Aorta (tissue), 5 donors: ENCODE data around the gene FRMD4A. TPM values are rescaled to one million over a fixed set of nuclear protein-coding genes. Genes with fewer than 3 reads are reported as not detected.

Experiments used
- ATAC-seq: fragments of 200-7000 bp; cut with Tn5 transposase; one replicate; pipeline ENCODE4 v1.9.1; 2022; ENCODE audit warnings: moderate library complexity; ENCODE audit not compliant: low FRiP score
- DNase-seq, 2 donors: peaks; one replicate each; pipeline ENCODE4 v3.0.0-alpha.2; 2020
- H3K27ac ChIP-seq, 2 donors: one replicate each; pipeline ENCODE4 v1.5.1; 2013; ENCODE audit warnings: low read length in 2 of 2, mild to moderate bottlenecking in 2 of 2, moderate library complexity in 2 of 2, control low read depth in 1 of 2, inconsistent platforms in 1 of 2, low read depth in 1 of 2
- H3K27me3 ChIP-seq, 2 donors: one replicate each; pipeline ENCODE4 v1.6.1; 2013; ENCODE audit warnings: control low read depth in 1 of 2, low read length in 1 of 2, mild to moderate bottlenecking in 1 of 2, moderate library complexity in 1 of 2; ENCODE audit not compliant: insufficient read depth in 2 of 2, control insufficient read depth in 1 of 2
- H3K36me3 ChIP-seq, 2 donors: one replicate each; pipeline ENCODE4 v1.6.1; 2013; ENCODE audit warnings: control low read depth in 1 of 2, low read length in 1 of 2, mild to moderate bottlenecking in 1 of 2; ENCODE audit not compliant: insufficient read depth in 2 of 2, control insufficient read depth in 1 of 2
- H3K4me1 ChIP-seq, 2 donors: one replicate each; pipeline ENCODE4 v1.6.1; 2013; ENCODE audit warnings: low read length in 2 of 2, control low read depth in 1 of 2, mild to moderate bottlenecking in 1 of 2, moderate library complexity in 1 of 2; ENCODE audit not compliant: insufficient read depth in 2 of 2, control insufficient read depth in 1 of 2
- H3K4me3 ChIP-seq, 2 donors: one replicate each; pipeline ENCODE4 v1.5.1; 2013; ENCODE audit warnings: low read length in 2 of 2, control low read depth in 1 of 2, mild to moderate bottlenecking in 1 of 2
- H3K9me3 ChIP-seq: one replicate; pipeline ENCODE4 v1.6.1; 2013; ENCODE audit warnings: mild to moderate bottlenecking, low read length; ENCODE audit not compliant: control insufficient read depth
- WGBS, 2 donors: extraction: QIAGEN DNeasy Blood & Tissue Kit; methylation state at CpG; one replicate each; pipeline ENCODE4 v1.1.7; 2013; 5-methylcytosine and 5-hydroxymethylcytosine counted together
- intact Hi-C, 2 donors: fragments of 100-400 bp; cut with DNase I; formaldehyde crosslinking; loops; one replicate each; pipeline versions ENCODE4 v1.14.2 to v1.15.0; 2022
- polyA plus RNA-seq, 2 donors: library from polyadenylated mRNA; stranded (reverse); fragments of 200-250 nt; gene quantifications; one replicate each; pipeline ENCODE4 v1.2.3, GENCODE V29; 2013
- total RNA-seq, 2 donors: library from RNA; stranded (reverse); fragmentation: NEBNext Ultra II Directional; extraction: Animal tissue kit (Norgen Biotek cat#: 25700); gene quantifications; one replicate each; pipeline ENCODE4 v1.2.1, GENCODE V29; 2021
- donor health status: healthy with polysubstance abuse.
- donor health status: Bipolar disorder and iron deficiency.
- donor health status: DM: no; HTN: no; CAD: no.
- donor health status: DM: no; HTN: no; CAD: no.
- donor health status: DM: yes; HTN: yes; CAD: no.

Gene FRMD4A
- total and polyA plus RNA-seq, 4 donors = 11.4 to 65.6 (median 39.7) TPM

DNA sequence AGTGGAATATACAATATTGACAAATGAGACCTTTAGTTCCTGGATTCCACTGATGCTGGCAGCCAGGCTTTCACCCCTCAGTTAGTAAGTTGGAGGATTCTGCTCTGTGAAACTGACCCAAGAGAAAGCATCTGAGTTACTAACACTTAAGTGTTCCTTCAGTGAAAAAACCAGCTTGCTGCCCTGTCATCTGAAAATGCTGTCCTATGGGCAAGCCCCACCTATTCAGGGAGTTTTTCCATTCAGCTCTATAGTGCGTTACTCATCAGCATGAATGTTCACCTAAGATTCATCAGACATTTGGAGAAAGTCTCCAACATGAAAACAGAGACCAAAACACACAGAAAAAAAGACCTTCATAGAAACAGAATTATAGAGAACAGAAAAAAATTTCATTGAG lies 706.1 kb downstream of the FRMD4A start:
- Histone ChIP-seq H3K4me1 (no peaks in the 10 kb centered on the region), H3K4me3 (no peak overlapping the region), H3K27me3 (no peaks in the 10 kb centered on the region), H3K36me3 (peaks cover 0 to 4% of the 10 kb centered on the region in 2 donors), H3K9me3 (no peaks in the 10 kb centered on the region), H3K27ac (no peak overlapping the region)
- intact Hi-C loops = no loop called here
- WGBS, 2 donors = 97% methylated on average over 1 of the region's 1 CpG
- ATAC-seq = no peak
- DNase-seq = no peak

DNA sequence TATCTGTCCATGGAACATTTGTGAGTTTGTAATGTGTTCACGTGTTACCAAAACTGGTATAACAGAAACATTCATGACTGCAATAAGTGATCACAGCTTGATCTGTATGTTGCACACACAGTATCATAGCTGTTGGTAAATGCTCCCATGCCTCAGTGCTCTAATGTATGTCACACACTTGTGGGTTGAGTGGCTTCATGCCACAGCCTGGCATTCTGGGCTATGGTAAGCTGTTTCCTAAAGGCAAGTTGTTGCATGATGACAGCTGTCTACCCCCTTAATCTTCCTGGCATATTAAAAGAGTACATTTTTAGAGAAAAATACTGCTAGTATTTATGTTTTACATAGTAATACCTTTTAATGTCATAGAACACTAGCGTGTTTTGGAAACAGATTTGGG lies 708.8 kb downstream of the FRMD4A start:
- WGBS, 2 donors = 88 to 89% methylated on average over 2 of the region's 2 CpGs
- peaks cover 0 to 4% of the 10 kb centered on the region in 2 donors for H3K36me3 ChIP-seq
- intact Hi-C loops = no loop called here

DNA sequence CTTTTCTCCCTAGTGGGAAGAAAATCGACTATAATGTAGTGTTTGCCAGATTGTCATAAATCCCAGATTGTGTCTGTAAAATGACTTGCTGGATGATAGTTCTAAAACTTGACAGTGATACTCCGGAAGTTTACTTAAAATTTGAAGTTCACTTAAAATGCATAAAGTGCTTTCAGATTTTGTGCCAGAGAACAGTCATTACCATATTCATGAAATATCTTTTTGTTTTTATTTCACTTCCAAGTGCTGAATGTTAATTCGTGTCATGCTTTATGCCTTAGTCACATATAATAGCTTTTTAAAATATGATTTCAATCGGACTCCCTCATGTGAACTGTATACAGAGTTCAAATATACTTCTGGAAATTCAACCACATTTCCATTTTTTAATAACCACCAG lies 713.6 kb downstream of the FRMD4A start:
- WGBS, 2 donors = 64 to 67% methylated on average over 4 of the region's 4 CpGs
- Histone ChIP-seq H3K4me3 (no peak overlapping the region), H3K36me3 (peaks cover 0 to 6% of the 10 kb centered on the region in 2 donors), H3K27me3 (no peaks in the 10 kb centered on the region), H3K9me3 (no peaks in the 10 kb centered on the region), H3K4me1 (no peaks in the 10 kb centered on the region), H3K27ac (no peak overlapping the region)
- no peak for ATAC-seq
- intact Hi-C loops = no loop called here
- DNase-seq = no peak

More for the DNA sequence above, 708.8 kb downstream of the FRMD4A start:
- Histone ChIP-seq H3K4me1 (no peaks in the 10 kb centered on the region), H3K9me3 (no peaks in the 10 kb centered on the region), H3K27me3 (no peaks in the 10 kb centered on the region), H3K27ac (no peak overlapping the region), H3K4me3 (no peak overlapping the region)
- ATAC-seq (no peak), DNase-seq (no peak)

DNA sequence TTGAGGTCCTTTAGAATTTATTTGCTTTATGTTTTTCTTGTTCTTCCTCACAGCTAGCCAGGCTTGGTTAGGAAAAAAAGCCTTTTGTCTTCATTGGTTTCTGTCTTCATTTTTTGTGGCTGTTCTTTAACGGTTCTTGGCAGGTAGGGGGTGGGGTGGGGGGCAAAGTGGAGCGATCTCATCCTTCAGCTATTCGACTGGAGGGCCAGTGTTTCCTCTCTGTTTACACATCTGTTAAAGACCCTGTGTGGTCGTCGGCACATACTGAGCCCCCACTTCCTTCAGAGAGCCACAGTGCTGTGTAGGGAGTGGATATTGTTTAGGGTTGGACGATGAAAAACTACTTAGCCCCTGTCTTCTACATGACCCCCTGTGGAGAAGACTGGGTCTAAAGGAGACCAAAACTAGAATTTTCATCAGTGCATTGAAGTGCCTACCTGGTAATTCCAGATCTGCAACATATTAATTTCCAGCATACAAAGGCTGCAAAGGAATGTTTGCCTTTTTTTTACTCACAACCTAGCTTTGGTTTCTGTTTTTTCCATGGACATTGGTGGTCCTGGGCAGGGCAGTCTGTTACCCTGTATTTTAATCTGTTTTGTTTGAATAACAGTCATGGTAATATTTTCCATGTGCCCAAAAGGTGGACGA lies 714.9 kb downstream of the FRMD4A start:
- 56 to 59% methylated on average over 7 of the region's 7 CpGs for WGBS, 2 donors
- no peaks in the 10 kb centered on the region for H3K4me1 ChIP-seq
- DNase-seq (no peak), ATAC-seq (no peak)
- intact Hi-C loops = no loop called here
- no peaks in the 10 kb centered on the region for H3K27me3 ChIP-seq
- peaks cover 0 to 2% of the 10 kb centered on the region in 2 donors for H3K36me3 ChIP-seq
- H3K4me3 ChIP-seq = no peak overlapping the region
- H3K27ac ChIP-seq = no peak overlapping the region
- H3K9me3 ChIP-seq = no peaks in the 10 kb centered on the region

DNA sequence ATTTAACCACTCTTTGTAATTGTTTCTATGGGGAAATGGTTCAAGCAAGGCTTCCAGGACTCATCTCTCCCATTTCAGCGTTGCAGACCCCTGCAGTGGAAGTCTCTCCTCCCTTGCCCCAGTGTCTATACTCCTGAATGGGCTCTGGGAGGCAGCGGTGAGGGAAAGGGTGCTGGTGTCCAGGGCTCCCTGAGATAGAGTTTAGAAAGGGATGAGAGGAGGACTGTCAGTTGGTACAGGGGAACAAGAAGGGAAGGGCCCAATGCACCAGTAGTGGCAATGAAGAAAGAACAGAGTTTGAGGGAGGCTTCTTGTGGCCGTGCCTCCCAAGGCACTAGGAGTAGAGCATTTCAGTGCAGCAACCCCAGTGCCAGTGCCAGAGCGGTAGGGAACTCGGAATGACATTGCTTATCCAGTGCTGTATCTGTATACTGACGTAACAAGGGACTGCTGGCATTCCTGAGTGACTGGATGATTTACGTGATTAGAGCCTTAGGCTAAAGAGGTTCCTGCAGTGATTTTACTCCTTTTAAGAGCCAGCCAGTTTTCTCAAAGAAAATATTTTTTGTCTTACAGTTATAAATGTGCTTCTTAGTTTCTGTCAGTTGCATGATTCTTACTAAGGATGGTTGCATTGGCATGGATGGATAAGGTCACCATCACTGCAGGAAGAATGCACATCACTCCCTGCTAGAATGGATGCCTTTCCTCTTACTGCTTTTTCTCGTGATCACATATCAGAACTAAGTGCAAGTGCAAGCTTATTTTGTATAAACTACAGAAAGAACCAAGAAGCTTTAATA lies 716.0 kb downstream of the FRMD4A start:
- H3K27me3 ChIP-seq = no peaks in the 10 kb centered on the region
- ATAC-seq (peak; percentile 57), DNase-seq (no peak)
- H3K4me1 ChIP-seq = no peaks in the 10 kb centered on the region
- H3K27ac ChIP-seq = no peak overlapping the region
- intact Hi-C loops = no loop called here
- no peaks in the 10 kb centered on the region for H3K9me3 ChIP-seq
- 41 to 47% methylated on average over 8 of the region's 8 CpGs for WGBS, 2 donors
- no peak overlapping the region for H3K4me3 ChIP-seq
- peaks cover 0 to 2% of the 10 kb centered on the region in 2 donors for H3K36me3 ChIP-seq

DNA sequence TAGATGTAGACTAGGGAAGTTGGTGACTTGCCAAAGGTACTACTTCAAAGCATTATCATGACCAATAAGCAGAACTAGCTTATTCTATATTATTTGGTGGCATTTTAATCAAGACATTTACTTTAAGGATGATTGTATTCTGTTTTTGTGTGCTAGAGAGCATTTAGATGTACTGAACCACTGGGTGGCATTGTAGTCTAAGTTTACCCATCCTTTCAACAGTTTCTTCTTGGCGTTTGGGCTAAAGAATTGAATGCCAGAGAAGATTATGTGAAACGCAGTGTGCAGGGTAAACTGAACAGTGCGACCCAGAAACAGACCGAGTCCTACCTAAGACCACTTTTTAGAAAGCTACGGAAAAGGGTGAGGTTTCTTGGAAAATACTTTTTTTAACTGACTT lies 717.2 kb downstream of the FRMD4A start:
- ATAC-seq (peak; percentile 71), DNase-seq (no peak)
- no peaks in the 10 kb centered on the region for H3K9me3 ChIP-seq
- H3K36me3 ChIP-seq = peaks cover 0 to 2% of the 10 kb centered on the region in 2 donors
- WGBS, 2 donors = 20 to 21% methylated on average over 5 of the region's 5 CpGs
- H3K4me1 ChIP-seq = no peaks in the 10 kb centered on the region
- intact Hi-C loops = no loop called here
- H3K27ac ChIP-seq = no peak overlapping the region
- no peaks in the 10 kb centered on the region for H3K27me3 ChIP-seq
- no peak overlapping the region for H3K4me3 ChIP-seq

DNA sequence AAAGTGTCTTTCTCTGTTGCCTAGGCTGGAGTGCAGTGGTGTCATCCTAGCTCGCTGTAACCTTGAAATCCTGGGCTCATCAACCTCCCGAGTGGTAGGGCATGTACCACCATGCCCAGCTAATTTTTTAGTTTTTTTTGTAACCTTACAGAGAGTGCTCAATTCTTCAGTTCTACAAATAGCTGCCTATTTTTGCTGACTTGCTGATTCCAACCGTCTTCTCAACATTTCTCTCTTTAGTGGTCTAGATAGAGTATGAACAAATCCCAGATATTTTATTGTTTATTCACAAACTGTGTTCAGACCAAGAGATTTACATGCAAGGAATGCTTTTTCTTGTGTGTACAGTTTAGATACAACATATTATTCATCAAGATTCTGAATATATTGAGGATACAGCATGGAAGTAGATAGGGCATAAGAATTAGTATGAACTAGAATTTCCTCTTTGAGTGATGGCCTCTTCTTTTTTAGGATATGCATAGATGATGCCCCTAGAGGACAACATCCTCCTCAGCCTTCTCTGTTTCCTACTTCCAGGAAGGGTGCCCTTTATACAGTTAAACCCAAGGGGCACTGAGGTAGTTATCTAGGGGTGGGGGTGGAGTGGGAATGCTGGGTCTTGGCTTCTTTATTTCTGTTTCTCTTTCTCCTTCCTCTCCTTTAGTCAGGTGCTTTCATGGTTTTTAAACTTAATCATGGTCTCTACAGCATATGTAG lies 717.9 kb downstream of the FRMD4A start:
- no peaks in the 10 kb centered on the region for H3K9me3 ChIP-seq
- no peaks in the 10 kb centered on the region for H3K27me3 ChIP-seq
- WGBS, 2 donors = 84% methylated on average over 3 of the region's 3 CpGs
- no peak for ATAC-seq
- no peak overlapping the region for H3K27ac ChIP-seq
- intact Hi-C loops = no loop called here
- no peak for DNase-seq
- peaks cover 0 to 2% of the 10 kb centered on the region in 2 donors for H3K36me3 ChIP-seq
- no peaks in the 10 kb centered on the region for H3K4me1 ChIP-seq
- H3K4me3 ChIP-seq = no peak overlapping the region

DNA sequence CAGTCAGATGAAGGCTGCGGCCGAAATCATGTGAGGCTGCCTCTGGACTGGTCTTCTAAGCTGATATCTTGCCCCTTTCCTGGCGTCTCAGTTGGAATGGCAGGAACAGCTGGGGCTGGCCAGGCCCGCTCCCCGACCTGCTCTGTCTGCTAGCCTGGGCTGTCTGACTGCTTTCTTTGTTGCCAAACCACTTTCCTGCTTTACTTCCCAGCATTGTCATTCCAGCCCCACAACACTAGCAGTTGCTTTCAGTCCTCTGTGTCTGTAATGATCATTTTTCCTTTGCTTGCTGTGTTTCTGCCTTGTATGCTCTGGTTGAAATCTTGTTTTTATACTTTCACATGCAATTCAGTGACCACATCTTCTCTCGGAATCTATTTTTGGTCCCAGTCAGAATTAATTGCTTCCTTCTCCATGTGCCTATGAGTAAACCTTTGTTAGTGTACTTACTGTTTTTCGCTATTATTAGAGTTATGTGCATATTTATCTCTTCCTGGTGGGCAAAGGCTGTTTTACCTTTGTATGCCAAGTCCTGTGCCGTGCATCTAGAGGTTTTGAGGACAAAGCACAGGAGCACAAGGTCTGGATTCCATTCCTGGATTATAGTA lies 722.4 kb downstream of the FRMD4A start:
- H3K36me3 ChIP-seq = peaks cover 2 to 3% of the 10 kb centered on the region in 2 donors

More for the DNA sequence above, 722.4 kb downstream of the FRMD4A start:
- intact Hi-C loops = no loop called here
- Histone ChIP-seq H3K9me3 (no peaks in the 10 kb centered on the region), H3K4me3 (no peak overlapping the region), H3K27me3 (no peaks in the 10 kb centered on the region), H3K4me1 (no peaks in the 10 kb centered on the region), H3K27ac (peak overlapping the region in 1 of 2 donors; percentile 25)
- DNase-seq (no peak), ATAC-seq (no peak)
- 65 to 74% methylated on average over 8 of the region's 8 CpGs for WGBS, 2 donors
